GM12878 (cell line): Measurements from ENCODE around the gene SYNDIG1. TPM values are rescaled to one million over a fixed set of nuclear protein-coding genes. Genes with fewer than 3 reads are reported as not detected.

Source experiments
- ATAC-seq: fragments of 200-7000 bp; cut with Tn5 transposase; 3 replicates; pipeline ENCODE4 v1.9.1; 2020; ENCODE audit warnings: mild to moderate bottlenecking, moderate library complexity
- BruUV-seq: library from RNA; stranded (reverse); fragments of 400-500 nt; replicated peaks from 2 replicates; lab custom pipeline; 2021; lab: Mats Ljungman, UMichigan
- CTCF ChIA-PET: fragments of 300-600 bp; sonication (Branson Sonifier 250); formaldehyde crosslinking; extraction: SDS; loops from one replicate; lab custom pipeline; 2021; ENCODE audit warnings: inconsistent platforms; lab: Yijun Ruan, JAX
- POLR2A ChIA-PET: fragments of 350-600 bp; formaldehyde crosslinking; extraction: SDS; loops from one replicate; lab custom pipeline; 2021; ENCODE audit warnings: inconsistent platforms; lab: Charles Lee
- RAD21 ChIA-PET: fragments of 300-600 bp; sonication (Branson Sonifier 250); formaldehyde crosslinking; loops from one replicate; lab custom pipeline; 2023; ENCODE audit warnings: antibody characterized with exemption; ENCODE audit not compliant: unreplicated experiment; lab: Charles Lee
- SMC1A ChIA-PET: fragments of 300-600 bp; sonication (Branson Sonifier 250); formaldehyde crosslinking; loops from one replicate; lab custom pipeline; 2023; ENCODE audit not compliant: unreplicated experiment, uncharacterized antibody; lab: Charles Lee
- DNase-seq: peaks from one replicate; pipeline ENCODE4 v3.0.0-alpha.2; 2011; ENCODE audit warnings: low read depth, low spot score
- FAIRE-seq: peaks from 3 replicates; lab custom pipeline; 2011; peaks lifted over from hg19 to GRCh38; lab: Jason Lieb, UNC
- H2AFZ ChIP-seq: 2 replicates; pipeline ENCODE4 v1.6.0; 2011; ENCODE audit warnings: low read depth, low read length, control low read depth; ENCODE audit not compliant: control insufficient read depth
- H3K27ac ChIP-seq: 2 replicates; pipeline ENCODE4 v1.5.1; 2011; ENCODE audit warnings: control low read depth; ENCODE audit not compliant: control insufficient read depth, insufficient read depth
- H3K27me3 ChIP-seq, 2 experiments: replicated peaks in 1 of 2; 2 replicates each; pipeline versions ENCODE4 v1.6.0 to v1.6.1; 2011; ENCODE audit warnings: low read length in 1 of 2; ENCODE audit not compliant: control insufficient read depth in 2 of 2, insufficient read depth in 2 of 2
- H3K36me3 ChIP-seq, 2 experiments: 2 replicates each; pipeline ENCODE4 v1.5.1; 2011; ENCODE audit warnings: low read length in 1 of 2; ENCODE audit not compliant: control insufficient read depth in 2 of 2, insufficient read depth in 2 of 2
- H3K4me1 ChIP-seq: 2 replicates; pipeline ENCODE4 v1.6.1; 2011; ENCODE audit warnings: mild to moderate bottlenecking, low read length, moderate library complexity, mixed read lengths; ENCODE audit not compliant: control insufficient read depth, insufficient read depth
- H3K4me2 ChIP-seq: 2 replicates; pipeline ENCODE4 v1.6.0; 2011; ENCODE audit warnings: control low read depth; ENCODE audit not compliant: control insufficient read depth, insufficient read depth
- H3K4me3 ChIP-seq: fragments of 200-600 bp; sonication (generic); 2 replicates; pipeline ENCODE4 v1.5.1; 2016
- H3K79me2 ChIP-seq: 2 replicates; pipeline ENCODE4 v1.6.0; 2011; ENCODE audit warnings: low read length; ENCODE audit not compliant: control insufficient read depth, insufficient read depth
- H3K9ac ChIP-seq: 2 replicates; pipeline ENCODE4 v1.8.0; 2011; ENCODE audit warnings: low read length, control low read depth, mixed read lengths; ENCODE audit not compliant: control insufficient read depth, insufficient read depth
- H3K9me3 ChIP-seq: replicated peaks from 3 replicates; pipeline ENCODE4 v1.5.1; 2011; ENCODE audit warnings: mild to moderate bottlenecking, low read length; ENCODE audit not compliant: control insufficient read depth, insufficient read depth
- H4K20me1 ChIP-seq: 2 replicates; pipeline ENCODE4 v1.6.0; 2011; ENCODE audit not compliant: control insufficient read depth, insufficient read depth
- BRCA1 ChIP-seq: IDR thresholded peaks from 2 replicates; pipeline ENCODE4 v1.6.1; 2011; ENCODE audit warnings: low read depth, low read length, improper control_type of control experiment
- CBX5 ChIP-seq: sonication (generic); IDR thresholded peaks from 2 replicates; pipeline ENCODE4 v1.6.1; 2016; ENCODE audit warnings: low read depth, moderate library complexity, mild to moderate bottlenecking, inconsistent platforms
- KAT2A ChIP-seq: conservative IDR thresholded peaks from 2 replicates; pipeline ENCODE4 v1.6.1; 2011; ENCODE audit warnings: low read depth, low read length; ENCODE audit not compliant: control insufficient read depth
- LARP7 ChIP-seq: fragments of 450-650 bp; IDR thresholded peaks from 2 replicates; pipeline ENCODE4 v1.6.1; 2017; ENCODE audit warnings: mild to moderate bottlenecking
- RCOR1 ChIP-seq: conservative IDR thresholded peaks from 2 replicates; pipeline ENCODE4 v1.6.1; 2012; ENCODE audit warnings: low read depth, low read length, improper control_type of control experiment
- ZNF384 ChIP-seq: IDR thresholded peaks from 2 replicates; pipeline ENCODE4 v1.6.1; 2012; ENCODE audit warnings: low read depth, mild to moderate bottlenecking, low read length, improper control_type of control experiment, borderline replicate concordance
- WGBS: methylation state at CpG from one replicate; pipeline ENCODE4 v1.1.6; 2016; ENCODE audit warnings: low lambda C conversion rate; ENCODE audit not compliant: insufficient replicate concordance, insufficient coverage; ENCODE audit errors: missing lambda C conversion rate; 5-methylcytosine and 5-hydroxymethylcytosine counted together
- in situ Hi-C: fragments of 300-500 bp; cut with MboI; formaldehyde crosslinking; loops from 9 replicates; pipeline ENCODE4 v1.14.3; 2018; ENCODE audit warnings: mixed read lengths
- intact Hi-C: fragments of 100-400 bp; cut with micrococcal nuclease; formaldehyde crosslinking; loops from one replicate; pipeline ENCODE4 v1.14.2; 2022; ENCODE audit not compliant: unreplicated experiment
- polyA plus RNA-seq, 11 experiments: library from polyadenylated mRNA; depleted of rRNA in 4 of 11; unstranded in 6 of 11; stranded (reverse) in 5 of 11; fragments of >200 nt; fragmentation: Nextera tagmentation in 4 of 11; fragmentation: Illumina TruSeq in 1 of 11; extraction: Ambion mirVana in 4 of 11; extraction: Trizol in 1 of 11; gene quantifications; 1 replicate in 1 of 11; 2 replicates in 10 of 11; pipeline versions ENCODE4 v1.2.1 to v1.2.3, GENCODE V29; 2011 to 2016; ENCODE audit warnings: inconsistent platforms in 2 of 11, missing spikeins in 2 of 11, low read depth in 1 of 11
- total RNA-seq, 4 experiments: library from RNA; depleted of rRNA in 3 of 4; stranded (reverse); fragments of >200 nt in 3 of 4; fragmentation: Illumina TruSeq in 1 of 4; extraction: Trizol in 1 of 4; gene quantifications; 2 replicates each; pipeline versions ENCODE4 v1.2.1 to v1.2.3, GENCODE V29; 2013 to 2021

SYNDIG1 gene
- total and polyA plus RNA-seq, 10 of the 15 experiments (the other 5 are each of a cell fraction or from before 2014, with no cell fraction given), result not detected

DNA sequence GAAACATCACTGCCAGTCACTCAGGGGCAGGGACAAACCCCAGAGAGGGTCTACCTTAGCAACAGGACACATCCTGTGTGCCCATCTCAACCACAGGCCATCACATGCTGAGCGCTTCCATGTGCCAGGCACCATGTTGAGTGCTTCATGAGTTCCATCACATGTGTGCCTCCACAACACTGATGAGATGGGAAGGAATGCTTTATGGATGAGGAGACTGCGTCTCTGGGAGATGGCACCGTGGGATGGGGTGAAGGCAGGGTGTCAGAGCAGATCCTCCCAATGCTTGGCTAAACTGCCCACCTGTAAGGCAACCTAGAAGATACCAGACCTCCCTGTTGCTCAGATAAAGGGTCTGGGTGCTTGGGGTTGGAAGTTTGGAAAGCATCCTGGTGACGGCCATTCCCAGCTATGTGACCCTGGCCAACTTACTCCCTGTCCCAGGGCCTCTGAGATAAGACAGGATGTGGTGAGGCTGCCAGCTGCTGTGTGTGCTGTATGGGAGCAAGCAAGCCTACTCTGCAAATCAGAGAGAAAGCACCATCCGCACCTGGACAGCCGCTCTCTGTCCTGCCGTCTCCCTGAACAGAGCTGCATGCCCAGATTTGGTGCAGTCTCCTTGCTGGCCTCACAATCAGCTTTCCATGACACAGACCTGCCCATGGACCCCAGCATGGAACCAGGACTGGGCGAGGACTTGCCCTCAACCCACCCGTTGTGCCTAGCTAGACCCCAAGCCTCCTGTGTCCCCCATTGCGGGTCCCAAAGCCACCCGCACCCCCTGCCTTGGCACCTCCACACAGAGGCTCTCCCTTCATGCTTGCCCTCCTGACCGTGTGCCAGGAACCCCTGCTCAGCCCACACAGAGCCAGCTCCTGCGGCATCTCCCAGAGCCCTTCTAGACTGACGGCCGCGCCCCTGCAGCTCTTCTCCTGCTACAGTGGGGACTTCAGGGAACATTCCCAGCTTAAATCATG lies 143.7 kb downstream of the SYNDIG1 start (continued):
- no peak for TF ChIP-seq RCOR1
- no peak for TF ChIP-seq CBX5

DNA sequence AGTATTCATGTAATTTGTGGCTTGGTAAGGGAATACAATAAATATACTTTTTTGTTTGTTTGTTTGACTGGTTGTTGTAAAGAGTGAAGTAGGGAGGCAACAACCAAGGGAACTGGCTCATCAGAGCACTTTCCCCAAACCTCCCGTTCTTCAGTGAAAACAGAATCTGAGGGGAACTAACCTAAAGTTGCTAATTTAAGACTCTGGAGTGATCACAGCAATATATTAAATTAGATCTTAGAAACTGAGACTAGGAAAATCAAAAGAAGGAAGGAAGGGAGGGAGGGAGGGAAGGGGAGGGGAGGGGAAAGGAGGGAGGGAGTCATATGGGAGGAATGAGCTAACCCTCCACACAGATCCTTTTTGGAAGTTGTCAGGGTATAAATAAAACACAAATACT lies 144.9 kb downstream of the SYNDIG1 start:
- WGBS, result 26% methylated on average over 1 of the region's 1 CpG
- no peak overlapping the region for H3K4me3 ChIP-seq

DNA sequence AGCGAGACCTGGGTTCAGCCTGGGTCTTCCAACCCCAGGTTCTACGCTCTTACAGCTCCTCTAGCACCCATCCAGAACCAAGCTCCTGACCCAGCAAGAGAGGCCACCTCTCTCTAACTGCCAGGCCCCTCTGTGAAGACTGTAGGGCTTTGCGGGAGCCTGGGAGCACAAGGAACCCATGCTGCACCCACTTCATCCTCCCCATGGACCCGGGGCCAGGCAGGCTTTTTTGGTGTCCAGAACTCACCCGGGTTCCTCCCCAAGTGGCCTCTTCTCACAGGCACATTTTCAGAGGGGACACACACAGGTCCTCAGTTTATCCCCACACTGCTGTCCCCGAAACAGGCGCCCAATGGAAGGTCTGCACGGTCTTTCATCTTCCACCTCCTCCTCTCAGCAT lies 145.9 kb downstream of the SYNDIG1 start:
- no peak for TF ChIP-seq KAT2A

More for the DNA sequence above, 144.9 kb downstream of the SYNDIG1 start:
- Histone ChIP-seq H2AFZ (no peak overlapping the region), H3K4me1 (peaks cover 5% of the 10 kb centered on the region), H3K9me3 (no peaks in the 10 kb centered on the region; the same call in 2 of the 3 replicates), H3K36me3 (no peaks in the 10 kb centered on the region), H3K9ac (no peak overlapping the region), H4K20me1 (no peaks in the 10 kb centered on the region), H3K27ac (no peak overlapping the region), H3K79me2 (no peaks in the 10 kb centered on the region), H3K4me2 (no peak overlapping the region), H3K27me3 (peaks cover 0 to 4% of the 10 kb centered on the region in 2 experiments; a peak in 1 of 4 replicates)
- ATAC-seq (no peak), FAIRE-seq (no peak), DNase-seq (no peak)
- TF ChIP-seq BRCA1 (no peak), ZNF384 (no peak), LARP7 (no peak)
- SMC1A ChIA-PET, result no interaction called here
- no TSS peak for BruUV-seq
- RAD21 ChIA-PET, result no interaction called here
- in situ Hi-C loops, result no loop called here
- POLR2A ChIA-PET, result no interaction called here
- intact Hi-C loops, result no loop called here
- CTCF ChIA-PET, result no interaction called here

More for the DNA sequence above, 145.9 kb downstream of the SYNDIG1 start:
- DNase-seq (no peak), FAIRE-seq (no peak), ATAC-seq (no peak)
- CTCF ChIA-PET, result no interaction called here
- Histone ChIP-seq H3K4me1 (no peaks in the 10 kb centered on the region), H3K27me3 (peaks cover 0 to 4% of the 10 kb centered on the region in 2 experiments; a peak in 1 of 4 replicates), H2AFZ (no peak overlapping the region), H3K79me2 (no peaks in the 10 kb centered on the region), H3K4me3 (no peak overlapping the region), H3K9me3 (no peaks in the 10 kb centered on the region; the same call in 2 of the 3 replicates), H3K4me2 (no peak overlapping the region), H3K27ac (no peak overlapping the region), H3K36me3 (no peaks in the 10 kb centered on the region), H3K9ac (no peak overlapping the region), H4K20me1 (no peaks in the 10 kb centered on the region)
- no TSS peak for BruUV-seq
- in situ Hi-C loops, result no loop called here
- RAD21 ChIA-PET, result no interaction called here
- POLR2A ChIA-PET, result no interaction called here
- SMC1A ChIA-PET, result interaction anchor here (0.8 kb wide), 1 partner anchor 9 kb away, joined by 3 read pairs; no protein-coding TSS in a partner anchor
- 51% methylated on average over 8 of the region's 8 CpGs for WGBS
- intact Hi-C loops, result no loop called here
